Liver (tissue), 3 donors: Measurements from ENCODE around the gene GNE.

ENCODE experiments used
- GABPA ChIP-seq, 2 donors: IDR thresholded peaks in 1 of 2; conservative IDR thresholded peaks in 1 of 2; 2 replicates each; pipeline ENCODE4 v1.6.1; 2016; ENCODE audit warnings: antibody characterized with exemption in 2 of 2, mild to moderate bottlenecking in 1 of 2, moderate library complexity in 1 of 2
- REST ChIP-seq: IDR thresholded peaks from 2 replicates; pipeline ENCODE4 v1.6.1; 2016; ENCODE audit warnings: antibody characterized with exemption, mild to moderate bottlenecking
- RXRA ChIP-seq, 2 donors: IDR thresholded peaks; 2 replicates each; pipeline ENCODE4 v1.6.1; 2017 to 2018; ENCODE audit warnings: antibody characterized with exemption in 2 of 2, mild to moderate bottlenecking in 1 of 2
- SP1 ChIP-seq: IDR thresholded peaks from 2 replicates; pipeline ENCODE4 v1.6.1; 2018; ENCODE audit warnings: antibody characterized with exemption, mild to moderate bottlenecking
- TAF1 ChIP-seq: conservative IDR thresholded peaks from 2 replicates; pipeline ENCODE4 v1.6.1; 2016; ENCODE audit warnings: antibody characterized with exemption, mild to moderate bottlenecking
- ZBTB33 ChIP-seq: IDR thresholded peaks from 2 replicates; pipeline ENCODE4 v1.6.1; 2016; ENCODE audit warnings: antibody characterized with exemption
- TF ChIP-seq, protein P1 (sequence below): IDR thresholded peaks from 2 replicates; pipeline ENCODE4 v1.6.1; 2016; ENCODE audit warnings: antibody characterized with exemption
- TF ChIP-seq, protein P2 (sequence below): fragments of 150-350 bp; IDR thresholded peaks from 2 replicates; pipeline ENCODE4 v1.5.1; 2017; ENCODE audit warnings: improper control_type of control experiment, low read depth, low read length; ENCODE audit not compliant: missing input control
- donor health status: healthy.
- donor health status: healthy.

- TF ChIP-seq, protein P1, sequence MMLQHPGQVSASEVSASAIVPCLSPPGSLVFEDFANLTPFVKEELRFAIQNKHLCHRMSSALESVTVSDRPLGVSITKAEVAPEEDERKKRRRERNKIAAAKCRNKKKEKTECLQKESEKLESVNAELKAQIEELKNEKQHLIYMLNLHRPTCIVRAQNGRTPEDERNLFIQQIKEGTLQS: no peak
- no peak for TF ChIP-seq ZBTB33
- TF ChIP-seq, protein P2, sequence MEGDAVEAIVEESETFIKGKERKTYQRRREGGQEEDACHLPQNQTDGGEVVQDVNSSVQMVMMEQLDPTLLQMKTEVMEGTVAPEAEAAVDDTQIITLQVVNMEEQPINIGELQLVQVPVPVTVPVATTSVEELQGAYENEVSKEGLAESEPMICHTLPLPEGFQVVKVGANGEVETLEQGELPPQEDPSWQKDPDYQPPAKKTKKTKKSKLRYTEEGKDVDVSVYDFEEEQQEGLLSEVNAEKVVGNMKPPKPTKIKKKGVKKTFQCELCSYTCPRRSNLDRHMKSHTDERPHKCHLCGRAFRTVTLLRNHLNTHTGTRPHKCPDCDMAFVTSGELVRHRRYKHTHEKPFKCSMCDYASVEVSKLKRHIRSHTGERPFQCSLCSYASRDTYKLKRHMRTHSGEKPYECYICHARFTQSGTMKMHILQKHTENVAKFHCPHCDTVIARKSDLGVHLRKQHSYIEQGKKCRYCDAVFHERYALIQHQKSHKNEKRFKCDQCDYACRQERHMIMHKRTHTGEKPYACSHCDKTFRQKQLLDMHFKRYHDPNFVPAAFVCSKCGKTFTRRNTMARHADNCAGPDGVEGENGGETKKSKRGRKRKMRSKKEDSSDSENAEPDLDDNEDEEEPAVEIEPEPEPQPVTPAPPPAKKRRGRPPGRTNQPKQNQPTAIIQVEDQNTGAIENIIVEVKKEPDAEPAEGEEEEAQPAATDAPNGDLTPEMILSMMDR: no peak
- no peak for TF ChIP-seq GABPA (IDR thresholded peaks at IDR 0.05 in 1 of 2, conservative IDR thresholded peaks at IDR 0.05 in 1 of 2)
- TF ChIP-seq REST: no peak
- TF ChIP-seq TAF1: no peak
- TF ChIP-seq RXRA (IDR thresholded peaks at IDR 0.05): no peak
- TF ChIP-seq SP1: no peak
Measured at GRCh38 chr9:36214571-36214970, 43.7 kb downstream of the GNE start.
